ENCODE measurements around the gene SPATA3.

- TF ChIP-seq CTCF (IDR thresholded peaks at IDR 0.05) (no peak), EP300 (IDR thresholded peaks at IDR 0.05; ENCODE audit: low read depth) (no peak), POLR2AphosphoS5 (IDR thresholded peaks at IDR 0.05) (no peak), POLR2A (IDR thresholded peaks at IDR 0.05) (no peak)
These were observed 11.3 kb upstream of the SPATA3 start for GRCh38 chr2:230984393-230985220.
